Measurements from ENCODE around the gene SH2B3.

- TF ChIP-seq ZNF589 (CRISPR knock-in tag; IDR thresholded peaks at IDR 0.05; ENCODE audit: low read depth) (no peak), TRIM24 (IDR thresholded peaks at IDR 0.05) (no peak), EZH2 (IDR thresholded peaks at IDR 0.05; ENCODE audit: borderline replicate concordance, low read depth, low read length) (no peak)
Measured at GRCh38 chr12:111442301-111443045, 36.8 kb downstream of the SH2B3 start.
